Transverse colon (tissue), 4 donors: ENCODE results near the gene CDC42BPB. TPM values are rescaled to one million over a fixed set of nuclear protein-coding genes. Genes with fewer than 3 reads are reported as not detected.

ENCODE experiments used
- DNase-seq: peaks from one replicate; pipeline ENCODE4 v3.0.0-alpha.2; 2019
- H3K27ac ChIP-seq, 4 donors: fragments of 200-600 bp; sonication (generic); 2 replicates each; pipeline ENCODE4 v1.5.1; 2016 to 2018; ENCODE audit warnings: inconsistent platforms in 4 of 4
- H3K27me3 ChIP-seq: fragments of 200-600 bp; sonication (generic); 2 replicates; pipeline ENCODE4 v1.5.1; 2017; ENCODE audit warnings: inconsistent platforms
- H3K36me3 ChIP-seq, 4 donors: fragments of 200-600 bp; sonication (generic); 2 replicates each; pipeline ENCODE4 v1.5.1; 2017 to 2019; ENCODE audit warnings: inconsistent platforms in 4 of 4
- H3K4me1 ChIP-seq, 4 donors: fragments of 200-600 bp; sonication (generic); 2 replicates each; pipeline ENCODE4 v1.5.1; 2017 to 2020; ENCODE audit warnings: inconsistent platforms in 4 of 4
- H3K4me3 ChIP-seq, 4 donors: fragments of 200-600 bp; sonication (generic); 1 replicate in 1 of 4; 2 replicates in 3 of 4; pipeline versions ENCODE4 v1.5.1 to v1.6.1; 2017 to 2019; ENCODE audit warnings: inconsistent platforms in 4 of 4
- H3K9me3 ChIP-seq, 2 donors: fragments of 200-600 bp; sonication (generic); 2 replicates each; pipeline ENCODE4 v1.5.1; 2017 to 2019; ENCODE audit warnings: inconsistent platforms in 2 of 2
- EP300 ChIP-seq: sonication (generic); formaldehyde crosslinking; IDR thresholded peaks from one replicate; pipeline ENCODE4 v1.6.1; 2017; ENCODE audit warnings: antibody characterized with exemption, low read depth
- POLR2A ChIP-seq: fragments of 450-650 bp; IDR thresholded peaks from one replicate; pipeline ENCODE4 v1.6.1; 2016; ENCODE audit warnings: antibody characterized with exemption, mild to moderate bottlenecking, moderate library complexity
- POLR2AphosphoS5 ChIP-seq, 3 donors: sonication (generic); formaldehyde crosslinking; IDR thresholded peaks; one replicate each; pipeline ENCODE4 v1.6.1; 2016; ENCODE audit warnings: antibody characterized with exemption in 3 of 3
- WGBS, 2 donors: methylation state at CpG; one replicate each; pipeline ENCODE4 v1.1.5; 2018; ENCODE audit warnings: low coverage in 1 of 2; 5-methylcytosine and 5-hydroxymethylcytosine counted together
- in situ Hi-C, 4 donors: fragments of 200-750 bp; cut with MboI; loops; one replicate each; pipeline versions ENCODE4 v1.15.0 to v1.15.1; 2017; ENCODE audit warnings: low sequenced_read_pairs in 3 of 4, low pct_ligation_motif_present in 1 of 4, low pct_unique_long_range_greater_than_20kb in 1 of 4
- intact Hi-C: fragments of 100-400 bp; cut with DNase I; formaldehyde crosslinking; loops from one replicate; pipeline ENCODE4 v1.15.1; 2023; ENCODE audit warnings: low total_unique reads
- total RNA-seq, 4 donors: library from RNA; depleted of rRNA; stranded (reverse); fragments of >200 nt; gene quantifications; one replicate each; pipeline ENCODE4 v1.1.0, GENCODE V29; 2016
- TF ChIP-seq, protein P1 (sequence below), 5 experiments: fragments of 200-600 bp in 3 of 5; fragments of 450-650 bp in 2 of 5; sonication (generic) in 3 of 5; IDR thresholded peaks; 1 replicate in 2 of 5; 2 replicates in 3 of 5; pipeline ENCODE4 v1.5.1; 2016 to 2017; ENCODE audit warnings: antibody characterized with exemption in 5 of 5, inconsistent platforms in 3 of 5, mild to moderate bottlenecking in 2 of 5, moderate library complexity in 1 of 5

Gene CDC42BPB
- total RNA-seq, 4 donors from 2014 or later: 109 to 160 (median 123) TPM

DNA sequence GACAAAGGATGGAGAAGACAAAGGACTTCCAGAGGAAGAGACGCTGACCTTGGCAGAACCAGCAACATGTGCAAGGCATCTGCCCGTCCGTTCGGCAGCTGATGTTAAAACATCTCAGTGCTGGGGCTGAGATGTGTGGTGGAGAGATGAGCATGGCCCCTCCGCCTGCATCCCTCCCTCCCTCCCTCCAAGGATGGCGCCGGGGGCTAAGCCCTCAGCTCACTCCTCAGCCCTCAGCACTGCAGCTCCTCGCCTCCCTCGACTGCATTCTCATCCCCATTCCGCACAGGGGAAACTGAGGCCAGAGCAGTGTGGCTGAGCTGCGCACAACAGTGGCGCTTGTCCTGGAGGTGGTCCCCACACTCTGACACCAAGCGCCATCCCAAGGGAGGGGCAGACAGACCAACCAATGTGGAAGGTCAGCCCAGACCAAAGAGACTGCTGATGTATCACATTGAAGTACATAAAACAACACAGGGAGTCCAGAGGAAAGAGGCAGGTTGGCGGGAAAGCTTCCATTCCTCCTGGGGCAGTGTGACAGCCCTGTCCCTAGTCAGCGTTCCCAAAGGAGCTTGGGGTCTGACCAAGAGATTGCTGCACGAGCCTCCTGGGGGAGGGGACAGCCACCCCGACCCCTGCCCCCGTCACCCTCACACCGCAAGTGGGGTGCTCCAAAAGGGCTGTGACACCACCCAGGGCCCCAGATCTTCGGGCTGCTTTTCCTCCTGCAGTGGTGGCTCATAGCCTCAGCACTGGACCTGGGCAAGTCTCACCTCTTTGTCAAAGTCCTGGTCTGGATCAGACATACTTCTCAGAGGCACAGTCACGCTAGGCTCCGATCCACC is 119.8 kb downstream of the CDC42BPB start:
- WGBS, 2 donors: 87 to 92% methylated on average over 6 to 22 of the region's 22 CpGs
- Histone ChIP-seq H3K9me3 (no peaks in the 10 kb centered on the region), H3K36me3 (peaks cover 0 to 14% (median 1%) of the 10 kb centered on the region in 4 donors), H3K4me3 (no peak overlapping the region), H3K27ac (no peak overlapping the region), H3K27me3 (no peaks in the 10 kb centered on the region), H3K4me1 (peaks cover 6 to 12% (median 8%) of the 10 kb centered on the region in 4 donors)
- no peak for TF ChIP-seq EP300
- no peak for TF ChIP-seq POLR2A
- TF ChIP-seq, protein P1, sequence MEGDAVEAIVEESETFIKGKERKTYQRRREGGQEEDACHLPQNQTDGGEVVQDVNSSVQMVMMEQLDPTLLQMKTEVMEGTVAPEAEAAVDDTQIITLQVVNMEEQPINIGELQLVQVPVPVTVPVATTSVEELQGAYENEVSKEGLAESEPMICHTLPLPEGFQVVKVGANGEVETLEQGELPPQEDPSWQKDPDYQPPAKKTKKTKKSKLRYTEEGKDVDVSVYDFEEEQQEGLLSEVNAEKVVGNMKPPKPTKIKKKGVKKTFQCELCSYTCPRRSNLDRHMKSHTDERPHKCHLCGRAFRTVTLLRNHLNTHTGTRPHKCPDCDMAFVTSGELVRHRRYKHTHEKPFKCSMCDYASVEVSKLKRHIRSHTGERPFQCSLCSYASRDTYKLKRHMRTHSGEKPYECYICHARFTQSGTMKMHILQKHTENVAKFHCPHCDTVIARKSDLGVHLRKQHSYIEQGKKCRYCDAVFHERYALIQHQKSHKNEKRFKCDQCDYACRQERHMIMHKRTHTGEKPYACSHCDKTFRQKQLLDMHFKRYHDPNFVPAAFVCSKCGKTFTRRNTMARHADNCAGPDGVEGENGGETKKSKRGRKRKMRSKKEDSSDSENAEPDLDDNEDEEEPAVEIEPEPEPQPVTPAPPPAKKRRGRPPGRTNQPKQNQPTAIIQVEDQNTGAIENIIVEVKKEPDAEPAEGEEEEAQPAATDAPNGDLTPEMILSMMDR (IDR thresholded peaks at IDR 0.05): no peak
- TF ChIP-seq POLR2AphosphoS5 (IDR thresholded peaks at IDR 0.05): no peak
- DNase-seq: no peak
- in situ Hi-C loops (no loop called here), intact Hi-C loops (no loop called here)

DNA sequence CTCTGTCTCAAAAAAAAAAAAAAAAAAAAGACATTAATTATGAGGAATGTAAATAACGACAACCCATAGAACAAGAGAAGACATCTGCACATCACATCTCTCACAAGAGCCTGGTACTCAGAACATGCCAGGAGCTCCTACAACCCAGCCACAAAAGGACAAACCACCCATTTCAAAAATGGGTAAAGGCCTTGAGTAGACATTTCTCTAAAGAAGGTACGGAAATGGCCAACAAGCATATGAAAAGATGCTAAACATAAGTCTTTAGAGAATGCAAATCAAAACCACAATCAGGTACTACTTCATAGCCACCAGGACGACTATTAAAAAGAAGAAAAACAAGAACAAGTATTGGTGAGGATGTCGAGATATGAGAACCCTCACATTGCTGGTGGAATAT is 121.6 kb downstream of the CDC42BPB start:
- TF ChIP-seq POLR2AphosphoS5 (IDR thresholded peaks at IDR 0.05): no peak
- no peak overlapping the region for H3K4me3 ChIP-seq
- intact Hi-C loops: no loop called here
- H3K27me3 ChIP-seq: peaks cover 3% of the 10 kb centered on the region
- peaks cover 0 to 8% (median 4%) of the 10 kb centered on the region in 4 donors for H3K4me1 ChIP-seq
- H3K9me3 ChIP-seq: no peaks in the 10 kb centered on the region
- 73 to 86% methylated on average over 3 to 4 of the region's 4 CpGs for WGBS, 2 donors
- in situ Hi-C loops: no loop called here
- H3K36me3 ChIP-seq: peaks cover 0 to 14% (median 1%) of the 10 kb centered on the region in 4 donors
- H3K27ac ChIP-seq: no peak overlapping the region
- DNase-seq: no peak

DNA sequence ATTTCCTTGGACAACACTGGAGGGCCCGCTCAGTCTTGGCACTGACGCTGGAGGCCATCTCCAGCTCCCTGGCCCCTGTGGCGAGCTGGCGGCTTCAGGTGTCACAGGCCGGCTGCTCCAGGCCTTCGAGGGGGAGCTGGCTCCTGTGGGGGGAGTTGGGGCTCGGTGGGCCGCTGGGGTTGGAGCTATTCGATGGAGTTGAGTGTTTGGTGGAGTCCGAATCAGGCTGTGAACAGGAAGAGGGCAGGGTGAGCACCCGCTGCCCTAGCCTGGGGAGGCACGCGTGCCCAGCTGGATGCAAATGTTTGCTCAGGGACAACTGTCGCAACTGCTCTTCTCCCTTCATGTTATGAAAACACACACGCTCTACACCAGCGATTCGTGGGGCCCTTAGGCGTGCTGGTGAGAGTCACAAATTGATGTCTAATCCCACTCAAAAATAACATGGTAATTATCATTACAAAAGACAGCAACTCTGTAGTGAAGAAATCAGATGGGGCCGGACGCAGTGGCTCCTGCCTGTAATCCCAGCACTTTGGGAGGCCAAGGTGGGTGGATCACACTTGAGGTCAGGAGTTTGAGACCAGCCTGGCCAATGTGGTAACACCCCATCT is 123.6 kb downstream of the CDC42BPB start:
- TF ChIP-seq POLR2AphosphoS5 (IDR thresholded peaks at IDR 0.05) (no peak), POLR2A (no peak), EP300 (no peak)
- TF ChIP-seq, protein P1 (IDR thresholded peaks at IDR 0.05): no peak
- H3K4me1 ChIP-seq: peaks cover 6 to 21% (median 19%) of the 10 kb centered on the region in 4 donors
- WGBS, 2 donors: 86 to 90% methylated on average over 6 to 20 of the region's 20 CpGs
- no peak overlapping the region for H3K4me3 ChIP-seq
- H3K27me3 ChIP-seq: peaks cover 24% of the 10 kb centered on the region
- no peaks in the 10 kb centered on the region for H3K9me3 ChIP-seq
- DNase-seq: no peak
- intact Hi-C loops: no loop called here
- no peak overlapping the region for H3K27ac ChIP-seq
- peaks cover 0 to 14% (median 0%) of the 10 kb centered on the region in 4 donors for H3K36me3 ChIP-seq
- in situ Hi-C loops: no loop called here

DNA sequence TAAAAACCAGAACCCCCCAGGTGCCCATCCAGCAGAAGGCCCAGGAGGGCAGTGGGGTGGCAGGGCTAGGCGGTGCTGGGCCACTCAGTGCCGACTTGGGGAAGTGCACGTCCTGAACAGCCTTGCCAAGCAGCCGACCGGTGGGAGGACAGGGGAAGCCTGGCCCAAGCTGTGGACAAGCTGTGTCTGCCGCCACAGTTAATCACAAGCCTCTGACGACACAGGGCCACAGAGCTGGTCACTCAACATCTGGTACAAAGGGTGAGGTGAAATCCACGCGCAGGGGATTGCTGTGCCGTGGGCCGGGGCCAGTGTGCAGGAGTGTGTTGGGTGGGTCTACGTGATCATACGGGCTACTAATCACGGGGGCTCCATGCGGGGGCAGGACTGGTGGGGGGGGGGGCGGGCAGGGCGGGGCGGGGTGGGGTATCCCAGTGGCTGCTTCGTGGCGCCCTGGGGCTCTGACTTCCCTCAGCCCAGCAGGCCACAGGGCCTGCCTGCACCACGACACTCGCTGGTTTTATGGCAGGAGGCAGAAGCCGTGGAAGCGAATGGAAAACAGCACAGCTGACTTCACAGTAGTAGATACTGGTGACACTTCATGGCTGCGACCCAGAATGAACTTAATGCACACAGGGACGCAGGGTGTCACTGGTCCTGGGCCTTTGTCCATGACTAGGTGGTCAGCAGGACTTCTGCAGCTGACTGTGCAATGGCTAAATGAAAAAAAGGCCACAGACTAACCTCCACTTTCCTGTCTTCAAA is 124.7 kb downstream of the CDC42BPB start:
- H3K9me3 ChIP-seq: no peaks in the 10 kb centered on the region
- 87% methylated on average over 26 of the region's 26 CpGs; no CpG with 5 or more reads in 1 of the 2 donors for WGBS, 2 donors
- in situ Hi-C loops (no loop called here), intact Hi-C loops (no loop called here)
- H3K4me3 ChIP-seq: no peak overlapping the region
- no peak for DNase-seq
- H3K27ac ChIP-seq: no peak overlapping the region
- H3K4me1 ChIP-seq: peaks cover 6 to 31% (median 27%) of the 10 kb centered on the region in 4 donors
- peaks cover 0 to 8% (median 0%) of the 10 kb centered on the region in 4 donors for H3K36me3 ChIP-seq
- TF ChIP-seq POLR2A (no peak), EP300 (no peak), POLR2AphosphoS5 (IDR thresholded peaks at IDR 0.05) (no peak)
- TF ChIP-seq, protein P1 (IDR thresholded peaks at IDR 0.05): no peak
- peaks cover 31% of the 10 kb centered on the region for H3K27me3 ChIP-seq
